ENCODE data around the gene RFC2. TPM values are rescaled to one million over a fixed set of nuclear protein-coding genes. Genes with fewer than 3 reads are reported as not detected.

RFC2 gene
- total RNA-seq, 1 experiment from 2014 or later, result 75.6 TPM

DNA sequence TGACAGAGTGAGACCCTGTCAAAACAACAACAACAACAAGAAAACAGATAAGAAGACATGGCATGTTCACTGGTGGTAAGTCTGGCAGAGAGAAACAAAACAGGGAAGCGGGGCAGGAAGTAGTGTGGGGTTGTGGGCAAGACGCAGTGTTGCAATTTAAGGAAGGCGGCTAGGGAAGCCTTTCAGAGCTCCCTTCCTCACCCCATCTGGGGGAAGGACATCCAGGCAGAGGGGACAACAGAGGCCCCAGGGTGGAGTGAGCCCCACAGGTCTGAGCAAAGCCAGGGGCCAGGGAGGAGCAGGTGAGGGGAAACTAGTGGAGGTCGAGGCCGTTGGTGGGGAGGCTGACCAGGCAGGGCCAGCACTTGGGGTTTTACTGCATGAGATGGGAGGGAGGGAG lies 27.6 kb downstream of the RFC2 start:
- CTCF ChIA-PET, result no interaction called here

More for the DNA sequence above, 27.6 kb downstream of the RFC2 start:
- ATAC-seq, result no peak
- intact Hi-C loops (cut with micrococcal nuclease), result no loop called here
- H3K79me2 ChIP-seq (ENCODE audit: insufficient read depth, low read length), result no peaks in the 10 kb centered on the region
- H3K9me3 ChIP-seq (ENCODE audit: control insufficient read depth in 1 of 2, insufficient read depth in 1 of 2, low read depth in 1 of 2, low read length in 2 of 2), result no peaks in the 10 kb centered on the region
- RAD21 ChIA-PET (ENCODE audit: low non-redundant PET in 1 of 2, low total read pairs in 2 of 2, uncharacterized antibody in 2 of 2, unreplicated experiment in 2 of 2), result no interaction called here
- no peak overlapping the region for H3K9ac ChIP-seq (ENCODE audit: low read length)
- H3K4me3 ChIP-seq (replicated peaks in 1 of 2; ENCODE audit: low read depth in 1 of 2, low read length in 2 of 2), result no peak overlapping the region
- H3K4me1 ChIP-seq (ENCODE audit: control insufficient read depth in 1 of 2, insufficient read depth in 2 of 2, low read length in 2 of 2), result 0 out of 4 replicates have a peak, but pooled peaks cover 0 to 2% of the 10 kb centered on the region in 2 experiments
- no peaks in the 10 kb centered on the region for H4K20me1 ChIP-seq (ENCODE audit: insufficient read depth)
- DNase-seq (ENCODE audit: low read depth, low spot score), result no peak
- no peak overlapping the region for H3K4me2 ChIP-seq (ENCODE audit: low read length)
- TF ChIP-seq SIN3A (IDR thresholded peaks at IDR 0.05; ENCODE audit: low read depth), result no peak
- no peak for TF ChIP-seq TCF7L2 (IDR thresholded peaks at IDR 0.05; ENCODE audit: borderline replicate concordance, extremely low read depth, insufficient read depth, insufficient read length)
- TF ChIP-seq ZNF274 (IDR thresholded peaks at IDR 0.05; ENCODE audit: low read depth, low read length), result no peak
- no peak for TF ChIP-seq CBX3 (IDR thresholded peaks at IDR 0.05; ENCODE audit: low read depth)
- no peak for TF ChIP-seq JUND (IDR thresholded peaks at IDR 0.05)
- TF ChIP-seq RAD21 (IDR thresholded peaks at IDR 0.05; ENCODE audit: low read depth), result no peak
- no peak for TF ChIP-seq POLR2A (IDR thresholded peaks at IDR 0.05; ENCODE audit: borderline replicate concordance, extremely low read depth, insufficient read depth, insufficient read length)
- no peak for TF ChIP-seq EZH2phosphoT487 (IDR thresholded peaks at IDR 0.05; ENCODE audit: borderline replicate concordance)
- no peak for TF ChIP-seq EGR1 (IDR thresholded peaks at IDR 0.05; ENCODE audit: low read depth)
- no peak for TF ChIP-seq ZBTB33 (IDR thresholded peaks at IDR 0.05; ENCODE audit: extremely low read depth, insufficient replicate concordance, low read length)
- no peak for TF ChIP-seq MAX (IDR thresholded peaks at IDR 0.05)
- no peak for TF ChIP-seq SP1 (IDR thresholded peaks at IDR 0.05; ENCODE audit: low read depth)
- TF ChIP-seq ZFX (IDR thresholded peaks at IDR 0.05), result no peak
- H3K9me2 ChIP-seq (ENCODE audit: insufficient read depth), result no peaks in the 10 kb centered on the region
- peaks cover 6 to 18% of the 10 kb centered on the region in 2 experiments; a peak in 3 of 4 replicates for H3K36me3 ChIP-seq (ENCODE audit: control insufficient read depth in 1 of 2, insufficient read depth in 2 of 2, low read length in 2 of 2)
- H2AFZ ChIP-seq (ENCODE audit: low read depth, low read length, poor library complexity, severe bottlenecking), result no peak overlapping the region
- H3K27me3 ChIP-seq (ENCODE audit: insufficient read depth, low read length), result no peaks in the 10 kb centered on the region
- POLR2A ChIA-PET, result no interaction called here
- no peak overlapping the region for H3K27ac ChIP-seq (ENCODE audit: low read depth, low read length)
- BruUV-seq (replicated peaks), result no TSS peak
